ENCODE measurements around the gene PRSS23. TPM values are rescaled to one million over a fixed set of nuclear protein-coding genes. Genes with fewer than 3 reads are reported as not detected.

Gene PRSS23
- total RNA-seq, 2 donors from 2014 or later = 90.3 to 253 TPM

DNA sequence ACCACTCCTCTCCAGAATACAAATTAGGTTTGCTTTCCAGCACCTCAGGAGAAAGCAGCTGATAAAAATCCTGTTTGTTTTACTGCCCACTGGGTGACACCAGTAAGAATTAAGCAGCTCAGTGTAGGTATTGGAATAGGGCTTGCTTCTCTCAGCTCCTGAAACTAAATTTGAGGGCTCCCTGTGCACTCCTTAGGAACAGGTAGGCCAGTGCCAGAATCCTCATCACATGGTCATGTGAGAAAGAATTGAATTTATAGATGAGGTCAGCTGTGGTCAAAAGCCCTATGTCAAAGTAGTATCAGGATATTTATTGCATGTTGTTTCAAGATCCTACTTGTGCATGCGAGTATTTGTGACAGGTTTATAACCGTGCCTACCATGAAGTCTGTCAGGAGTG, 1.0 kb downstream of the PRSS23 start:
- peak overlapping the region; percentile 86 for H3K4me3 ChIP-seq
- peaks cover 12 to 54% of the 10 kb centered on the region in 2 donors for H3K4me1 ChIP-seq (ENCODE audit: control insufficient read depth in 1 of 2, low read depth in 2 of 2)
- H3K36me3 ChIP-seq = no peaks in the 10 kb centered on the region
- TF ChIP-seq, protein P1, sequence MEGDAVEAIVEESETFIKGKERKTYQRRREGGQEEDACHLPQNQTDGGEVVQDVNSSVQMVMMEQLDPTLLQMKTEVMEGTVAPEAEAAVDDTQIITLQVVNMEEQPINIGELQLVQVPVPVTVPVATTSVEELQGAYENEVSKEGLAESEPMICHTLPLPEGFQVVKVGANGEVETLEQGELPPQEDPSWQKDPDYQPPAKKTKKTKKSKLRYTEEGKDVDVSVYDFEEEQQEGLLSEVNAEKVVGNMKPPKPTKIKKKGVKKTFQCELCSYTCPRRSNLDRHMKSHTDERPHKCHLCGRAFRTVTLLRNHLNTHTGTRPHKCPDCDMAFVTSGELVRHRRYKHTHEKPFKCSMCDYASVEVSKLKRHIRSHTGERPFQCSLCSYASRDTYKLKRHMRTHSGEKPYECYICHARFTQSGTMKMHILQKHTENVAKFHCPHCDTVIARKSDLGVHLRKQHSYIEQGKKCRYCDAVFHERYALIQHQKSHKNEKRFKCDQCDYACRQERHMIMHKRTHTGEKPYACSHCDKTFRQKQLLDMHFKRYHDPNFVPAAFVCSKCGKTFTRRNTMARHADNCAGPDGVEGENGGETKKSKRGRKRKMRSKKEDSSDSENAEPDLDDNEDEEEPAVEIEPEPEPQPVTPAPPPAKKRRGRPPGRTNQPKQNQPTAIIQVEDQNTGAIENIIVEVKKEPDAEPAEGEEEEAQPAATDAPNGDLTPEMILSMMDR (IDR thresholded peaks at IDR 0.05) = no peak
- ATAC-seq (ENCODE audit: insufficient number of reproducible peaks, low FRiP score, low read depth) (no peak), DNase-seq (ENCODE audit: low spot score) (no peak)
- H3K27me3 ChIP-seq (replicated peaks; ENCODE audit: insufficient read depth) = no peaks in the 10 kb centered on the region
- H3K9me3 ChIP-seq = no peaks in the 10 kb centered on the region
- peak overlapping the region in 1 of 2 donors; percentile 70 for H3K27ac ChIP-seq

DNA sequence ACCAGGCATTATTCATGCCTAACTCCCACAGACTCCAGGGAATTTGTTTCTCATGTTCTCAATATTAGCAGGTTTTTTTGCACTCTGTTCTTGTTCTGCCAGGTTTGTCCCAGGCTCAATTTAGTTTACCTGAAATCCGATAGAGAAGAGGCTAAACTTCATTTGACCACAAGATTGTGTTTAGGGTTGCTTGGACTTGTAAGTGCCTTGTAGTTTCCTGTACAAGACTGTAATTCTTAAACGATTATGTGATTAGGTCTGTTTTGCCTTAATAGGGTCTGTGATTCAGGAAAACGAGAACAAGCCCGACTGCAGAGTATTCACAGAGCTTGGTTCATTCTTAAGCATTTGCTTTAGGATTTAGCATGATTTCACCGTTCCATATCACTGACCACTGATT, 1.8 kb downstream of the PRSS23 start:
- ATAC-seq (ENCODE audit: insufficient number of reproducible peaks, low FRiP score, low read depth) (no peak), DNase-seq (ENCODE audit: low spot score) (no peak)
- Histone ChIP-seq H3K9me3 (no peaks in the 10 kb centered on the region), H3K27me3 (replicated peaks; ENCODE audit: insufficient read depth) (no peaks in the 10 kb centered on the region), H3K27ac (peak overlapping the region in 1 of 2 donors; percentile 70), H3K4me3 (peak overlapping the region; percentile 86), H3K4me1 (ENCODE audit: control insufficient read depth in 1 of 2, low read depth in 2 of 2) (peaks cover 12 to 54% of the 10 kb centered on the region in 2 donors), H3K36me3 (no peaks in the 10 kb centered on the region)
- TF ChIP-seq, protein P1 (IDR thresholded peaks at IDR 0.05) = no peak

DNA sequence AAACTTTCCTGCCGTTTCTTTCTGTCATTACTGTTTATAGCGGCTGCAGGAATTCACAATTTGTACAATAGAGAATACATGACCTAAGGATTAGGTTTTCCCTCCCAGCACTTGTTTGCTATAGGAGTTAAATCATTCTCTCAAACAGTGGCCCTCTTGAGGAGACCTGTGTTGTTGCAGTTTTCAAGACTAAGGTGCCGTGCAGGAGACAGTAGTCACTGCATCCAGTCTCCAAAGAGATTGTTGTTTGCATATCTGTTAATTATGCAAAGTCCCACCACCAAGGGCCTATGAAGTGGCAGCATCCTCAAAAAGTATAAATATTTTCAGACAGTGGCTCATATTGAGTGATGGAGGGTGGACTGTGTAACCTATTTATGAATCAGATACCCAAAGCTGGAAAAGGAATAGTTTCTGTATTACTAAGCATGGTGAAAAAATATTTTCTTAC, 2.3 kb downstream of the PRSS23 start:
- Histone ChIP-seq H3K27ac (peak overlapping the region in 1 of 2 donors; percentile 70), H3K27me3 (replicated peaks; ENCODE audit: insufficient read depth) (no peaks in the 10 kb centered on the region), H3K4me1 (ENCODE audit: control insufficient read depth in 1 of 2, low read depth in 2 of 2) (peaks cover 12 to 54% of the 10 kb centered on the region in 2 donors), H3K36me3 (peaks cover under 1% of the 10 kb centered on the region), H3K4me3 (peak overlapping the region; percentile 86), H3K9me3 (no peaks in the 10 kb centered on the region)
- ATAC-seq (ENCODE audit: insufficient number of reproducible peaks, low FRiP score, low read depth) (no peak), DNase-seq (ENCODE audit: low spot score) (no peak)
- TF ChIP-seq, protein P1 (IDR thresholded peaks at IDR 0.05) = peak; percentile 50

DNA sequence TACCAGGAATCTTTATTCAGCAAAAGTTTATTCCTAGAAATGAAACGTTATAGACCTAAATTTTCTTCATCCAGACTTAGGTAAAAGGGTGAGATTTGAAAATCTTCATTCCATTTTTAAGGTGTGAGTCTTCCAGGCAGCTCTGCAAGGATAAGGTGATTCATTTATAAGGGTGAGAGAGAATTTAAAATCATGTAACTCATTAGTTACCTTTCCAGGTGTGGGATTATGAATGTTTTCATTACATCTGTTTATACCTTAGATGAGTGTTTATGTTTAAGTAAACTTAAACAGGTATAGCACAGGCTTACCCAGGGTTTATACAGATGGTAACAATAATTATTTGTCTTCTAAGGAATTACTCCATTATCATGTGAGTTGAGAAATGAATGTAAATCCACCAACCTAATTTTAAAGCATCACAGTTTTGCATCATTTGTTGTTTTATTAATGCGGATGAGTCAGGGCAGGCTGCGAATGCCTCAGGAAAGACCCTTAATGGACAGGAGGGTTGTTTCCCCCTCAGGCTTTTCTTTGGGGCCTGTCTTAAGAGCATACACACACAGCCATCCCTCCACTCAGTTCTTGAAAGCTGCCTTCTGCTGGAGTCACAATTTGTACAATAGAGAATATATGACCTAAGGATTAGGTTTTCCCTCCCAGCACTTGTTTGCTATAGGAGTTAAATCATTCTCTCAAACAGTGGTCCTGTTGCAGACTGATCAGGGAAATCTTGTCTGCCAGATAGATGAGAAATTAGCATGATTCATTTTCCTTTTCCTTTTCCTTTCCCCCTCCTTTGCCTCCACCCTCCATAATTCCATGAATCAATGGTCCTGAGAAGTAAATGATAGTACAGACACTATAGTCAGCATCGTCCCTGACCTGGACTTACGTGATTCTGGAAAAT, 3.0 kb downstream of the PRSS23 start:
- Histone ChIP-seq H3K27ac (peak overlapping the region in 1 of 2 donors; percentile 70), H3K36me3 (peaks cover 8% of the 10 kb centered on the region), H3K4me1 (ENCODE audit: control insufficient read depth in 1 of 2, low read depth in 2 of 2) (peaks cover 12 to 54% of the 10 kb centered on the region in 2 donors), H3K4me3 (peak overlapping the region; percentile 86), H3K9me3 (no peaks in the 10 kb centered on the region), H3K27me3 (replicated peaks; ENCODE audit: insufficient read depth) (no peaks in the 10 kb centered on the region)
- DNase-seq (ENCODE audit: low spot score) (no peak), ATAC-seq (ENCODE audit: insufficient number of reproducible peaks, low FRiP score, low read depth) (no peak)
- TF ChIP-seq, protein P1 (IDR thresholded peaks at IDR 0.05) = no peak

DNA sequence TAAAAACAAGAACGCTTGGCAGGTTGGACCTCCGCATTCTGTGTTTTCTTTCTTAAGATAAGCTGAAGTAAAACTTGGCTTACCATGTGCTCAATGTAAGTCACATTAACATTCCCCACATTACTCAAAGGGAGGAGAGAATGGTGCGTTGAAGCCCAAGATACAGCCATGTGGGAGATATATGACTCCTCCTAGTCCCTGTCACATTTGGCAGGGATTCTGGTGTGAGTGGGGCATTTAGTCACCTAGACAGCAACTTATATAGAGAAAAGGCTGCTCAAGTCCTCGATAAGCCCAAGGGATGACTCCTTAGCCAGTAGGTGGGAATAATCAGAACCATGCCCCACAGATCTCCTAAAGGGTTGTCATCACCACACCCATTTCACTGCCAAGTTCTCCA, 4.6 kb downstream of the PRSS23 start:
- TF ChIP-seq, protein P1 (IDR thresholded peaks at IDR 0.05) = no peak
- peaks cover 12 to 57% of the 10 kb centered on the region in 2 donors for H3K4me1 ChIP-seq (ENCODE audit: control insufficient read depth in 1 of 2, low read depth in 2 of 2)
- peaks cover 8% of the 10 kb centered on the region for H3K36me3 ChIP-seq
- H3K27ac ChIP-seq = peak overlapping the region in 1 of 2 donors; percentile 23
- DNase-seq (ENCODE audit: low spot score) (no peak), ATAC-seq (ENCODE audit: insufficient number of reproducible peaks, low FRiP score, low read depth) (no peak)
- no peaks in the 10 kb centered on the region for H3K27me3 ChIP-seq (replicated peaks; ENCODE audit: insufficient read depth)
- H3K9me3 ChIP-seq = no peaks in the 10 kb centered on the region
- no peak overlapping the region for H3K4me3 ChIP-seq
